Measurements from ENCODE around the gene HDGFL2.
A peak's percentile ranks its signal among the peaks of the same experiment; 100 is the strongest.
"Not testable (repeated sequence)": the region's sequence is repeated elsewhere in the genome, so short reads cannot be mapped to it uniquely, and the experiment has no call there.

Gene HDGFL2

DNA sequence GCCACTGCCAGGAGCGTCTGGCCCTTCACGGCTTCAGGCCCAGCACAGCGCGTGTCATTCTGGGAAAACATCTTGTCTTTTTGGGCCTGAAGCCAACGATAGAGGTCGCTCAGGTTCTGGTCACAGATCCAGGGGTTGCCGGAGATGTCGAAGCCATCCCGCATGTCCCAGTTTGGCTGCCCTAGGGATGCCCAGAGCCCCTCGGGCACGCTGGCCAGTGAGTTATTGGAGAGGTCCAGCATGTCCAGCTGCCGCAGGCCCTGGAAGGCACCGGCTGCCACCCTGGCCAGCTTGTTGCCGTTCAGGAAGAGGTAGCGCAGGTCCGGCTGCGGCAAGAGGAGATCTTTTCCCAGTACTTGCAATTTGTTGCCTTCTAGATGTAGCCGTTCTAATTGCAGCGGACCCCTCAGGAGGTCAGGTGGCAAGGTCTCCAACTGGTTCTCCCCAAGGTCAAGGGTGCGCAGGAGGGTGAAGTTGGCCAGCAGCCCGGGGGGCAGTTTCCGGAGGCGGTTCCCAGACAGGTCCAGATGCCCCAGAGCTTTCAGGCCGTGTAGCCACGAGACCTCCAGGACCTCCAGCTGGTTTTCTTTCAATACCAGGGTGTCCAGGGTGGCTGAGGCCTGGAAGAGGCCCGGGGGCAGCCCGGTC, 66.0 kb downstream of the HDGFL2 start:
- DNase-seq, result no peak

DNA sequence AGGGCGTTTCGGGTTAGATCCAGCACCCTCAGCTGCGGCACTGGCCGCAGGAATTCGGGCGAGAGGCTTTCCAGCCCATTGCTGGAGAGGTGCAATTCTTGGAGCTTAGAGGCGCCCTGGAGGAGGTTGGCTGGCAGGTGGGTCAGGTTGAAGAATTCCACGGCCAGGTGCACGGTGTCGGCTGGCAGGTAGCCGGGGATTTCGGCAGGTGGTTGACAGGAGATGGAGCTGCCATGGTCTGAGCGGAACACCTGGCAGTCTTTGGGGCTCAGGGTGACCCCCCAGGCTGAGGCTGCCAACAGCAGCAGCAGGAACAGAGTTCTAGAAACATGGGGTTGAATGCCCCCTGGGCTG, 66.5 kb downstream of the HDGFL2 start:
- peak in 1 of 2 experiments; percentile 8 for DNase-seq

DNA sequence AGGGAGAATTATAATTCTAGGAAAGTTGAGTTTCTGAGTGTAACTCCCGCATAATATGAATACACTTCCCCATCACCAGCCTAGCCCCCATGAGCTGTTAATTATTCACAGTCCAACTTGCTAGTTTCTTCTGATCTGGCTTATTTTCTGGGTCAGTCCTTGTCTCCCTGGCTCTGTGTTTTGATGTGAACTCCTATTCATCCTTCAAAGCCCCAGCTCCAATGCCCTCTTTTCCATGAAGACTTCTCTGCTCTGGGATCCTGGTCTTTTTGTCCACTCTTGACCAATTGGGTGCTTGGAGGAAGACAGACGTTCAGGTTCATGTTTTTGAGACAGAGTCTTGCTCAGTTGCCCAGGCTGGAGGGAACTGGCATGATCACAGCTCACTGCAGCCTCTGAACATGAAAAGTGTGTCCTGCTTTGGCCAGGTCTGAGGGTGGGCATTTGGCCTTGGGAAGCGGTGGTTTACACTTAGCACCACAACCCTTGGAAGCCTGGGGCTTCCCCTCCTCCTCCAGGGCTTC, 67.1 kb downstream of the HDGFL2 start:
- no peak for DNase-seq

DNA sequence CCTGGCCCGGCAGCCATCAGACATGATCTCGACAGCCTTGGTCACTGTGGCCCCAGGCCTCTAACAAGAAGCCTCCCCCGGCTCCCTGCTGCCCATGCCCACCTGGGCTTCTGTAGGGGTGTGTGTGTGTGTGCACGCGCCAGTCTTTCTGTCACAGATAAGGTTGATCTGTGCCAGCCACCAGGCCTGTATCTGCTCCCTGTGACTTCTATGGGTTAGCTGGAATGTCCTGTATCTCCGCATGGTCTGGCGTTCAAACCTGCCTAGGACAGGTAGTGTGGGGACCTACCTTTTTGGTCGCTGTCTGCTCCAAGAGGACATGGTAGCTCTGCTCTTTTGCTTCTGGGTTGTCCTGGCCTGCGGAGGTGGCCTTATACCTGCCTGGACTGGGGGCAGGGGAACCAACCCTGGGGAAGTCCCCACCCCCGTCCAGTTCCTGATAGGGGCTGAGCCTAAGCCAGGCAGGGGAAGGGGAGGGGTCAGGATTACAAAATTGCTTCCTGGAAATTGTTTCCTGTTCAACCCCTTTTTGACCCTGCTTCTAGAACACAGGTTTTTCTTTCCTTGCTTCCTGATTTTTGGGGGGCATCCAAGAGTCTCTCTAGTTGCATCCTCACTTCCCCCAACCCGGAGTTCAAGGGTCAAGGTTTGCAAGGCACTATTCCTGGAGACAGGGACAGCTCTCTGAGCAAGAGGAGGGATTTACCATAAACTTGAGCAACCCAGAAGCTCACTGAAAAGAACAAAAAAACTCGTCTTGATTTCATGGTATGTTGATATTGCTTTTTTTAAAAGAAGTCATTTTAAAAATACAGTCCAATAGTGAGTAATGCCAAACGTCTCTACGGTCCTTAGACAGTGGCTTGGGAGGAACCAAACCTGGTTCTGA, 67.8 kb downstream of the HDGFL2 start, which contains the start of gene LRG1:
Gene LRG1 (minus strand): TSS at position 344 of the 889 bp plus-strand sequence. CDS start 23 bp downstream, at position 321.
- DNase-seq, result no peak

DNA sequence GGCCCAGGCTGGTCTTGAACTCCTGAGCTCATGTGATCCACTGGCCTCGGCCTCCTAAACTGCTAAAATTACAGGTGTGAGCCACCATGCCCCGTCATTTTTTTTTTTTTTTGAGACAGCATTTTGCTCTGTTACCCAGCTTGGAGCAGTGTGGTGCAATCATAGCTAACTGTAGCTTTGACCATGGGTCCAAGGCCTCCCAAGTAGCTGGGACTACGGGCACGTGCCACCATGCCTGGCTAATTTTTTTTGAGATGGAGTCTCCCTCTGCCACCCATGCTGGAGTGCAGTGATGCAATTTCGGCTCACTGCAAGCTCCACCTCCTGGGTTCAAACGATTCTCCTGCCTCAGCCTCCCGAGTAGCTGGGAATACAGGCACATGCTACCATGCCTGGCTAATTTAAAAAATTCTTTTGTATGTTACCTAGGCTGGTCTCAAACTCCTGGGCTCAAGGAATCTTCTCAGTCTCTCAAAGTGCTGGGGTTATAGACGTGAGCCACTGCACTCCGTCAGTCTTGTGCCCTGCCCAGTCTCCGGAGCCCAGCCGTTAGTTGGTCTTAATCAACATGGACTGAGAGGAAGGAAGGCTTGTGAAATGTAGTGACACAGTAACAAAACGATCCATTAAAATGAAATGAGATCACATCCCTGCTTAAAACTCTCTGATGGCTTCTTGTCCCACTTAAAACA, 69.2 kb downstream of the HDGFL2 start:
- DNase-seq, result no peak

DNA sequence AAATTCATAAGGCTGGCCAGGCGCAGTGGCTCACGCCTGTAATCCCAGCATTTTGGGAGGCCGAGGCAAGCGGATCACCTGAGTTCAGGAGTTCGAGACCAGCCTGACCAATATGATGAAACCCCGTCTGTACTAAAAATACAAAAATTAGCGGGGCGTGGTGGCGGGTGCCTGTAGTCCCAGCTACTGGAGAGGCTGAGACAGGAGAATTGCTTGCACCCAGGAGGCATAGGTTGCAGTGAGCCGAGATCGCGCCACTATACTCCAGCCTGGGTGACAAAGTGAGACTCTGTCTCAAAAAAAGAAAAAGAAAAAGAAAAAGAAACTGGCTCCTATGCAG, 69.7 kb downstream of the HDGFL2 start:
- DNase-seq, result not testable (repeated sequence)

DNA sequence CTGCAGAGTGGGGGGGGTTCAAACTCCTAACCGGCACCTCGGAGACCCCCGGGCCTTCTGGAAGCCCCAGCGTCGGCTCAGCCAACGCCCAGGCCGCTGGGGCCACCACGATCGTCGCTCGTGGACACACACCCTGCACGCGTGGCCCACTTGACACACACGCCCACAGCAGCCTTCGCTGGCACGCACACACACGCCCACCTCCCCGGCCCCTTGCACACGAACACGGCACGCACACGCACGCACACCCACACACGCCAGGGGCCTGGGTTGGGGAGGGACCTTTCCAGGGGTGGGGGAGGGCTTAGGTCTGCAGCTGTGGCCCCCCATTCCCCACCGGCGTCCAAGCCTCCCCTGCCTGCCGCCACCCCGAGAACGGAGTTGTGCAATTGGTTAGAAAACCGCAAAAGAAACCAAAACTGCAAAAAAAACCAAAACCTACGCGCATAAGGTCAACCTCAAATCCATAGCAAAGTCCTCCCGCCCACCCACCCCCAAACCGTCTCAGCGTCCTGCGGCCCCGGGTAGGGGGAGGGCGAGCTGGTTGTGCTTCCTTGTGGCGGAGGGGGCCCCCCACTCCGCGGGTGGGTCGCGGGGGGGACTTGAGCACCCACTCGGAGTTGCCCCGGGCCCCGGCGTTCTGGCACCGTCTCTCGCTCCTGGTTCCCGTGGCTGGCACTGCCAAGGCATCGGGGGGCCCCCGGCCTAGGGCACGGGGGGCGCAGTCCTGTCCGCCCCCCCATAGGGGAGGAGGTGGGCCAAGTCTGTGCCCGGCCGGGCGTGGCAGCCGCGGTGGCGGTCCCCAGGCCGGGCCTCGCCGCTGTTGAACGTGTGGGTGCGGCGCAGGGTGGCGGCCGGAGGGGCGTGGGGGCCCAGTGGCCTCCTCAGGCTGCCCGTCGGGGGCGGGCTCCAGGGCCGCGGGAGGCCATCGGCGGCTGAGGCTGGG, 71.1 kb downstream of the HDGFL2 start:
- DNase-seq, result no peak

DNA sequence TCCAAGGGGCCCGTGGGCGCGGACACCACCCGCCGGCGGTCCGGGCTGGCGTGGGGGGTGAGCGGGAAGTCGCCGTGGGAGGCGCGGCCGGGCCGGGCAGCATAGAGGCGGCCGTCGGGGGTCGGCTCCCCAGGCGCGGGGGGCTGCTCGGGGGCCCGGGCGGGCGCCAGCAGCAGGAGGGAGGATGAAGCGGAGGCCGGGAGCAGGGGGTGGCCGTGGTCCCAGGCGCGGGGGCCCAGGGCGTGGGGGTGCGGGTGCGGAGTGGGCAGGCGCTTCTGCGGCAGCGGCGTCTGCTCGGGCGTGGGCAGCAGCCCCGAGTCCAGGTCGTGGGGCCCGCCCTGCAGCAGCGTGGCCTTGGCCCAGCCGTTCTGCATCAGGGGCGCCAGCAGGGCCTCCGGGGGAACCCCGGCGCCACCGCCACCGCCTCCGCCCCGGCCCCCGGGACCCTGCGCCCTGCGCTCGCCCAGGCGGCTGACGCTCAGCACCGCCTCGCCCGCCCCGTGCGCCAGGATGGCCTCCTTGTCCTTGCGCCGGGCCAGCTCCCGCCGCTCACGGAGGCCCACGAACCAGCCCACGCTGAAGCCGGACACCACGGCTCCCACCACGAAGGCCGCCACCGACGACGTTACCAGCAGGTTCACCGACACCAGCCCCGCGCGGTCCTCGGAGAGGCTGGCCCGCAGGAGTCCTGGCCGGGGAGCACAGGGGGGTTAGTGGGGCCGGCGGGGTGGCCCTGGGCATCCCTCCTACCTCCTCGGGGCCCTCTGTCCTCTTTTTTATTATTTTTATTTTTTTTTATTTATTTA, 71.9 kb downstream of the HDGFL2 start:
- DNase-seq, result no peak

DNA sequence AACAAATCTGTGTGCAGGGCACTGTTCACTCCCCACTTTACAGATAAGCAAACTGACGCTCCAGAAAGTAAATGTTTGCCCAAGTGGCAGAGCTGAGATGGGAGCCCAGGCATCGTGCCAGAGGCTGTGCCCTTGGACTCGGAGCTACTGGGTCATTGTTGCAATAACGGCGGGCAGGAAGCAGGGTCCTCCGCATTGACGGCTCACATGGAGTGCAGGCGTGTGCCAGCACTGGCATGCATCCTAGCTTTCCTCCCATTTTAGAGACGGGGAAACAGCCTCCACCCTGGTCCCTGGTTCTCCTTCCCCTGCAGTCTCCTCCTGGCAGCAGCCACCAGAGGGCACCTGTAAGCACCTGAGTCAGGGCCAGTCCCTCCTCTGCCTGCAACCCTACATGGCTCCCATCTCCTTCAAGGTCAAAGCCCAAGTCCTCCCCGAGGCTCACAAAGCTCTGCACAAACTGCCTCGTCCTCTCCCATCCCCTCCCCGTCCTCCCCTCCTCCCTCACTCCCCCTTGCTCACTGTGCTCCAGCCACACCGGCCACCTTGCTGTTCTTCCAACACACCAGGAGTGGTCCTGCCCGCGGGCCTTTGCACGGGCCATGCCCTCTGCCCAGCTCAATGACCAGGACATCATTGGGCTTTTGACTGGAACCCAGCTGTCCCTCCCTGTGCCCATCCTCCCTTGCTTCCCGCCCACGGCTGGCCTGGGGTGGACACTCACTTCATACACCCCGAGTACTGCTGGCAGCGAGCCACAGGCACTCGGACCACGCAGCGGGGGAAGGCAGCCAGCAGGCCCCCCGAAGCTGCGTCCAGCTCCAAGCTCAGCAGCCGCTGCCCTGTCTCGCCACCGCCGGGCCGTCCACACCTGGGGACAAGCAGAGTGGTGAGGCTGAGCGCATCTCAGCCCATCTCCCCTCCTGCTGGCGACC, 75.5 kb downstream of the HDGFL2 start:
- DNase-seq, result peak in 1 of 2 experiments; percentile 21

DNA sequence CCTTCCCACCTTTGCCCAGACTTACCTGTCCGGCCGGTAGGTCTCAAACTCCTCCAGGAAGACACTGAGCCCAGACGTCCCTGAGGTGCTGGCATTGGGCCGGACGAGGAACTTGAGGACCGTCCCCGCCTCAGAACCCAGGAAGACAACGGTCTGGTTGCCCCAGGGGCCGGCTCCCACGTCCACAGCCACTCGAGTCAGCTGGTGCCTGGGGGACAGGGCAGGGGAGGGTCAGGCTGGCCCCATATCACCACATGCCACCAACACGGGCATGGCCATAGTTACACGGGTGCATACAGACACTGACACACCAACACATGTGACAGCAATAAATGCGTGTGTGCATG, 76.1 kb downstream of the HDGFL2 start:
- DNase-seq, result no peak

DNA sequence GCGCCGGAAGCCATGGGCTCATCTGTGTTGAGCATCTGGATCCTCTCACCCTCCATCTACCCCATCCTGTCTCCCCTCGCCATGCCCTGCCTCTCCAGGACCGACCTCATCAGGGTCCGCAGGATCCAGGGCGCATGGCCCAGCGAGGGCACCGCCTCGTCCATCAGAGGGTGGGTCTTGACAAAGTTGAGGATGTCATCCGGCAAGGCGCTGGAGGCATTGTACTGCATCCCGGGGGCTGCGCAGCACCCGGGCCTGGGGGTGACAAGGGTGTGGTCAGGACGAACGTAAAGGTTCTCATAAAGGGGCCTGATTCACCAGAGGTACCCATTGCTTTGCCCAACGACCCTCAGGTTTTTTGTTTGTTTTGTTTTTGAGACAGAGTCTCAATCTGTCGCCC, 77.9 kb downstream of the HDGFL2 start:
- DNase-seq, result no peak

DNA sequence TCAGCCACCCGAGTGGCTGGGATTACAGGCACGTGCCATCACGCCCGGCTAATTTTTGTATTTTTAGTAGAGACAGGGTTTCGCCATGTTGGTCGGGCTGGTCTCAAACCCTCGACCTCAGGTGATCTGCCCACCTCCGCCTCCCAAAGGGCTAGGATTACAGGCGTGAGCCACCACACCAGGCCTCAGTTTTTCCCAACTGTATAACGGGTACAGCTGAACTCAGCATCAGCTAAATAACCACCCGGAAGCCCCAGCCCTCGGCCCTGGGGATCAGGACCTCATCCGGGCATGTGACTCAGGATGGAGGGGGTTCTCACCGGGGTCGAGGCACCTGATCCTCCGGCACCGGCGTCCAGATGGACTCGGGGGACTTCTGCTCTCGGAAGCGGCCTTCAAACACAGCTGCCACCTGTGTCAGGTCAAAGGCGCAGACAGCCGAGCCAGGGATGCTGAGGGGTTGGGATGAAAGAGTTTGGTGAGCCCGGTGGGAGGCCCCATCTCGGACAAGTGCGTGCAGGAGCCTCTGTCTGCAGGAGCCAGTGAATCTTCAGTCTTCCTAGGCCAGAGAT, 78.5 kb downstream of the HDGFL2 start:
- no peak for DNase-seq

All from NCI-H526 (cell line).